ENCODE results near the gene PYGL. TPM values are rescaled to one million over a fixed set of nuclear protein-coding genes. Genes with fewer than 3 reads are reported as not detected.

Gene PYGL
- total and polyA plus RNA-seq, 10 of the 15 experiments (the other 5 are each of a cell fraction or from before 2014, with no cell fraction given) = 0.05 to 1.4 (median 0.79) TPM

DNA sequence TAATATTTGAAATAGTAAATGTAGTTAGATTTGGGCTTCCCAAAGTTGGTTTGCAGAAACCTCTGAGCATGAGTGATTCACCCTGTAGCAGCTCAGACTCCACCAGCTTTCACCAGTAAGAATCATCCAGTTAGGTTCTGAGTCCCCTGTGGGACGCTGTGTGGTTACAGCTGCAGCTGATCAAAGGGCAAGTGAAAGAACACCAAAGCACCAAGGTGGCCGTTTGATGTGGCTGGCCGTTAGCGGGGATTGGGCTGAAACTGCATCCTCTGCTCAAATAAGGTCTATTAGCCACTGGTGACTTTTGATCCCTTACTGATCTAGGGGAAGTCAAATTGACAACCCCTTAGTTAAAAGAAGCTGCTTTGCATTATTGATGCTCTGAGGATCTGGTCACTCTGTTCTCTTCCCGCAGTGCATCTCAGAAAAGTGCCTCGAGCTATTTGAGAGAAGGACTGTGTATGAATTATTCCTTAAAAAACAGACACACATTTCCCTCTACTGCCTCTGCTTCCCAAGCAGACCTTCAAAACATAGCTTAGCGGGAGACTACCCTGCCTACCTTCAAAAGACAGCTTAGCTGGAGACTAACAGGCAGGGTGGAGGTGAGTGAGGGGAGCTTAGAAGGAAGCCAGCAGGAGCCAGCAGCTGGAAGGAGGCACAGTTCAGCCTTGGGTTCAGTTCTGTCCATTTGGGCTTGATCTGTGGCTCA, 68.8 kb downstream of the PYGL start (continued):
- TF ChIP-seq, protein P1, sequence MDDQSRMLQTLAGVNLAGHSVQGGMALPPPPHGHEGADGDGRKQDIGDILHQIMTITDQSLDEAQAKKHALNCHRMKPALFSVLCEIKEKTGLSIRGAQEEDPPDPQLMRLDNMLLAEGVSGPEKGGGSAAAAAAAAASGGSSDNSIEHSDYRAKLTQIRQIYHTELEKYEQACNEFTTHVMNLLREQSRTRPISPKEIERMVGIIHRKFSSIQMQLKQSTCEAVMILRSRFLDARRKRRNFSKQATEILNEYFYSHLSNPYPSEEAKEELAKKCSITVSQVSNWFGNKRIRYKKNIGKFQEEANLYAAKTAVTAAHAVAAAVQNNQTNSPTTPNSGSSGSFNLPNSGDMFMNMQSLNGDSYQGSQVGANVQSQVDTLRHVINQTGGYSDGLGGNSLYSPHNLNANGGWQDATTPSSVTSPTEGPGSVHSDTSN (IDR thresholded peaks at IDR 0.05; ENCODE audit: insufficient replicate concordance, low read depth, low read length) = peak; percentile 39
- peak; percentile 81 to 82; a peak in 3 of 4 replicates for TF ChIP-seq IKZF2 (IDR thresholded peaks at IDR 0.05)
- TF ChIP-seq TCF12 (IDR thresholded peaks at IDR 0.05; ENCODE audit: low read depth, low read length) = peak; percentile 98
- peak; percentile 77 for TF ChIP-seq IRF4 (IDR thresholded peaks at IDR 0.05; ENCODE audit: low read depth, low read length)
- peak; percentile 73 to 82 for TF ChIP-seq BHLHE40 (IDR thresholded peaks at IDR 0.05; ENCODE audit: borderline replicate concordance in 1 of 2, low read depth in 2 of 2, low read length in 1 of 2)
- peak; percentile 73; the same call in 1 of the 2 replicates for TF ChIP-seq ZNF217 (IDR thresholded peaks at IDR 0.05)
- TF ChIP-seq, protein P2, sequence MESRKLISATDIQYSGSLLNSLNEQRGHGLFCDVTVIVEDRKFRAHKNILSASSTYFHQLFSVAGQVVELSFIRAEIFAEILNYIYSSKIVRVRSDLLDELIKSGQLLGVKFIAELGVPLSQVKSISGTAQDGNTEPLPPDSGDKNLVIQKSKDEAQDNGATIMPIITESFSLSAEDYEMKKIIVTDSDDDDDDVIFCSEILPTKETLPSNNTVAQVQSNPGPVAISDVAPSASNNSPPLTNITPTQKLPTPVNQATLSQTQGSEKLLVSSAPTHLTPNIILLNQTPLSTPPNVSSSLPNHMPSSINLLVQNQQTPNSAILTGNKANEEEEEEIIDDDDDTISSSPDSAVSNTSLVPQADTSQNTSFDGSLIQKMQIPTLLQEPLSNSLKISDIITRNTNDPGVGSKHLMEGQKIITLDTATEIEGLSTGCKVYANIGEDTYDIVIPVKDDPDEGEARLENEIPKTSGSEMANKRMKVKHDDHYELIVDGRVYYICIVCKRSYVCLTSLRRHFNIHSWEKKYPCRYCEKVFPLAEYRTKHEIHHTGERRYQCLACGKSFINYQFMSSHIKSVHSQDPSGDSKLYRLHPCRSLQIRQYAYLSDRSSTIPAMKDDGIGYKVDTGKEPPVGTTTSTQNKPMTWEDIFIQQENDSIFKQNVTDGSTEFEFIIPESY (IDR thresholded peaks at IDR 0.05) = no peak
- no peak for TF ChIP-seq KLF5 (IDR thresholded peaks at IDR 0.05; ENCODE audit: partially characterized antibody)
- TF ChIP-seq, protein P3, sequence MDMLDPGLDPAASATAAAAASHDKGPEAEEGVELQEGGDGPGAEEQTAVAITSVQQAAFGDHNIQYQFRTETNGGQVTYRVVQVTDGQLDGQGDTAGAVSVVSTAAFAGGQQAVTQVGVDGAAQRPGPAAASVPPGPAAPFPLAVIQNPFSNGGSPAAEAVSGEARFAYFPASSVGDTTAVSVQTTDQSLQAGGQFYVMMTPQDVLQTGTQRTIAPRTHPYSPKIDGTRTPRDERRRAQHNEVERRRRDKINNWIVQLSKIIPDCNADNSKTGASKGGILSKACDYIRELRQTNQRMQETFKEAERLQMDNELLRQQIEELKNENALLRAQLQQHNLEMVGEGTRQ (IDR thresholded peaks at IDR 0.05; ENCODE audit: borderline replicate concordance, low read depth, low read length) = no peak
- peak; percentile 100 for TF ChIP-seq TCF7 (IDR thresholded peaks at IDR 0.05; ENCODE audit: borderline replicate concordance)
- peak; percentile 42; the same call in 1 of the 2 replicates for TF ChIP-seq PML (IDR thresholded peaks at IDR 0.05; ENCODE audit: low read length)
- TF ChIP-seq POLR2AphosphoS2 (IDR thresholded peaks at IDR 0.05; ENCODE audit: low read depth, low read length) = no peak
- TF ChIP-seq SREBF2 (IDR thresholded peaks at IDR 0.05; ENCODE audit: low read length) = no peak
- TF ChIP-seq, protein P4, sequence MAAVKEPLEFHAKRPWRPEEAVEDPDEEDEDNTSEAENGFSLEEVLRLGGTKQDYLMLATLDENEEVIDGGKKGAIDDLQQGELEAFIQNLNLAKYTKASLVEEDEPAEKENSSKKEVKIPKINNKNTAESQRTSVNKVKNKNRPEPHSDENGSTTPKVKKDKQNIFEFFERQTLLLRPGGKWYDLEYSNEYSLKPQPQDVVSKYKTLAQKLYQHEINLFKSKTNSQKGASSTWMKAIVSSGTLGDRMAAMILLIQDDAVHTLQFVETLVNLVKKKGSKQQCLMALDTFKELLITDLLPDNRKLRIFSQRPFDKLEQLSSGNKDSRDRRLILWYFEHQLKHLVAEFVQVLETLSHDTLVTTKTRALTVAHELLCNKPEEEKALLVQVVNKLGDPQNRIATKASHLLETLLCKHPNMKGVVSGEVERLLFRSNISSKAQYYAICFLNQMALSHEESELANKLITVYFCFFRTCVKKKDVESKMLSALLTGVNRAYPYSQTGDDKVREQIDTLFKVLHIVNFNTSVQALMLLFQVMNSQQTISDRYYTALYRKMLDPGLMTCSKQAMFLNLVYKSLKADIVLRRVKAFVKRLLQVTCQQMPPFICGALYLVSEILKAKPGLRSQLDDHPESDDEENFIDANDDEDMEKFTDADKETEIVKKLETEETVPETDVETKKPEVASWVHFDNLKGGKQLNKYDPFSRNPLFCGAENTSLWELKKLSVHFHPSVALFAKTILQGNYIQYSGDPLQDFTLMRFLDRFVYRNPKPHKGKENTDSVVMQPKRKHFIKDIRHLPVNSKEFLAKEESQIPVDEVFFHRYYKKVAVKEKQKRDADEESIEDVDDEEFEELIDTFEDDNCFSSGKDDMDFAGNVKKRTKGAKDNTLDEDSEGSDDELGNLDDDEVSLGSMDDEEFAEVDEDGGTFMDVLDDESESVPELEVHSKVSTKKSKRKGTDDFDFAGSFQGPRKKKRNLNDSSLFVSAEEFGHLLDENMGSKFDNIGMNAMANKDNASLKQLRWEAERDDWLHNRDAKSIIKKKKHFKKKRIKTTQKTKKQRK (IDR thresholded peaks at IDR 0.05; ENCODE audit: low read depth, low read length) = no peak
- TF ChIP-seq KDM1A (IDR thresholded peaks at IDR 0.05; ENCODE audit: borderline replicate concordance) = no peak
- TF ChIP-seq, protein P5, sequence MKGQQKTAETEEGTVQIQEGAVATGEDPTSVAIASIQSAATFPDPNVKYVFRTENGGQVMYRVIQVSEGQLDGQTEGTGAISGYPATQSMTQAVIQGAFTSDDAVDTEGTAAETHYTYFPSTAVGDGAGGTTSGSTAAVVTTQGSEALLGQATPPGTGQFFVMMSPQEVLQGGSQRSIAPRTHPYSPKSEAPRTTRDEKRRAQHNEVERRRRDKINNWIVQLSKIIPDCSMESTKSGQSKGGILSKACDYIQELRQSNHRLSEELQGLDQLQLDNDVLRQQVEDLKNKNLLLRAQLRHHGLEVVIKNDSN (IDR thresholded peaks at IDR 0.05; ENCODE audit: borderline replicate concordance, extremely low read length, insufficient read depth, low read depth, low read length) = no peak
- TF ChIP-seq HDAC2 (IDR thresholded peaks at IDR 0.05) = no peak
- TF ChIP-seq SRF (IDR thresholded peaks at IDR 0.05; ENCODE audit: low read depth in 2 of 2, low read length in 2 of 2) = peak; percentile 20 to 88; a peak in 3 of 4 replicates
- no peak for TF ChIP-seq RELA (IDR thresholded peaks at IDR 0.05; ENCODE audit: borderline replicate concordance, partially characterized antibody)
- TF ChIP-seq CHD2 (IDR thresholded peaks at IDR 0.05; ENCODE audit: borderline replicate concordance, low read depth, low read length) = 0 out of 2 replicates have a peak, but pooled peaks have one; percentile 29
- TF ChIP-seq MTA2 (IDR thresholded peaks at IDR 0.05; ENCODE audit: low read depth) = peak; percentile 87
- peak; percentile 79 for TF ChIP-seq IKZF1 (conservative IDR thresholded peaks at IDR 0.05)
